ENCODE results near the gene FOXR1.
"Not testable (repeated sequence)": the region's sequence is repeated elsewhere in the genome, so short reads cannot be mapped to it uniquely, and the experiment has no call there.

- TF ChIP-seq PRDM15 (CRISPR knock-in tag; IDR thresholded peaks at IDR 0.05); CTCF (IDR thresholded peaks at IDR 0.05); MLX (CRISPR knock-in tag; IDR thresholded peaks at IDR 0.05); NFATC4 (CRISPR knock-in tag; IDR thresholded peaks at IDR 0.05); ETV6 (CRISPR knock-in tag; IDR thresholded peaks at IDR 0.05); E2F4 (CRISPR knock-in tag; IDR thresholded peaks at IDR 0.05; ENCODE audit: borderline replicate concordance, low read depth); ATF3 (CRISPR knock-in tag; conservative IDR thresholded peaks at IDR 0.05); USF2 (CRISPR knock-in tag; IDR thresholded peaks at IDR 0.05); FOXK1 (CRISPR knock-in tag; IDR thresholded peaks at IDR 0.05); RELA (CRISPR knock-in tag; IDR thresholded peaks at IDR 0.05; ENCODE audit: borderline replicate concordance); ZNF512 (CRISPR knock-in tag; IDR thresholded peaks at IDR 0.05; ENCODE audit: borderline replicate concordance); FOXP4 (CRISPR knock-in tag; IDR thresholded peaks at IDR 0.05): not testable (repeated sequence)
Measured at GRCh38 chr11:118969508-118969907, 2.1 kb upstream of the FOXR1 start.

Data from WTC11 (cell line).